H1 (cell line): ENCODE measurements around the gene PGAM4.

Experiments
- ASH2L ChIP-seq: fragments of 200-600, 300-600 bp; sonication (generic); IDR thresholded peaks from one replicate; pipeline ENCODE4 v1.7.1; 2017; ENCODE audit warnings: low read length
- CEBPB ChIP-seq: IDR thresholded peaks from 2 replicates; pipeline ENCODE4 v1.6.1; 2012; ENCODE audit warnings: low read depth, low read length
- HDAC2 ChIP-seq, 2 experiments: fragments of 300-600 bp in 1 of 2; sonication (generic) in 1 of 2; IDR thresholded peaks; 2 replicates each; pipeline ENCODE4 v1.6.1; 2011 to 2012; ENCODE audit warnings: low read depth in 2 of 2, low read length in 2 of 2, mild to moderate bottlenecking in 2 of 2, moderate library complexity in 2 of 2, borderline replicate concordance in 1 of 2, inconsistent platforms in 1 of 2
- JUN ChIP-seq: IDR thresholded peaks from 2 replicates; pipeline ENCODE4 v1.6.1; 2011; ENCODE audit warnings: low read depth, mild to moderate bottlenecking, improper control_type of control experiment, low read length
- POLR2A ChIP-seq, 2 experiments: IDR thresholded peaks; 1 replicate in 1 of 2; 2 replicates in 1 of 2; pipeline ENCODE4 v1.6.1; 2011; ENCODE audit warnings: low read depth in 2 of 2, low read length in 2 of 2, mild to moderate bottlenecking in 2 of 2; ENCODE audit errors: control extremely low read depth in 1 of 2
- TF ChIP-seq, protein P1 (sequence below), 3 experiments: IDR thresholded peaks; 1 replicate in 2 of 3; 2 replicates in 1 of 3; pipeline versions ENCODE4 v1.5.1 to v1.6.1; 2011; ENCODE audit warnings: low read length in 3 of 3, mild to moderate bottlenecking in 3 of 3, inconsistent platforms in 2 of 3, low read depth in 1 of 3, moderate library complexity in 1 of 3; ENCODE audit not compliant: insufficient read depth in 1 of 3; ENCODE audit errors: control extremely low read depth in 1 of 3
- TF ChIP-seq, protein P2 (sequence below): IDR thresholded peaks from 2 replicates; pipeline ENCODE4 v1.6.1; 2011; ENCODE audit warnings: low read length, improper control_type of control experiment

GRCh38 chrX:77935886-77936285 is 33.6 kb downstream of the PGAM4 start:
- TF ChIP-seq, protein P1, sequence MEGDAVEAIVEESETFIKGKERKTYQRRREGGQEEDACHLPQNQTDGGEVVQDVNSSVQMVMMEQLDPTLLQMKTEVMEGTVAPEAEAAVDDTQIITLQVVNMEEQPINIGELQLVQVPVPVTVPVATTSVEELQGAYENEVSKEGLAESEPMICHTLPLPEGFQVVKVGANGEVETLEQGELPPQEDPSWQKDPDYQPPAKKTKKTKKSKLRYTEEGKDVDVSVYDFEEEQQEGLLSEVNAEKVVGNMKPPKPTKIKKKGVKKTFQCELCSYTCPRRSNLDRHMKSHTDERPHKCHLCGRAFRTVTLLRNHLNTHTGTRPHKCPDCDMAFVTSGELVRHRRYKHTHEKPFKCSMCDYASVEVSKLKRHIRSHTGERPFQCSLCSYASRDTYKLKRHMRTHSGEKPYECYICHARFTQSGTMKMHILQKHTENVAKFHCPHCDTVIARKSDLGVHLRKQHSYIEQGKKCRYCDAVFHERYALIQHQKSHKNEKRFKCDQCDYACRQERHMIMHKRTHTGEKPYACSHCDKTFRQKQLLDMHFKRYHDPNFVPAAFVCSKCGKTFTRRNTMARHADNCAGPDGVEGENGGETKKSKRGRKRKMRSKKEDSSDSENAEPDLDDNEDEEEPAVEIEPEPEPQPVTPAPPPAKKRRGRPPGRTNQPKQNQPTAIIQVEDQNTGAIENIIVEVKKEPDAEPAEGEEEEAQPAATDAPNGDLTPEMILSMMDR (IDR thresholded peaks at IDR 0.05; ENCODE audit: control extremely low read depth in 1 of 3, insufficient read depth in 1 of 3, low read depth in 1 of 3, low read length in 3 of 3): no peak
- TF ChIP-seq, protein P2, sequence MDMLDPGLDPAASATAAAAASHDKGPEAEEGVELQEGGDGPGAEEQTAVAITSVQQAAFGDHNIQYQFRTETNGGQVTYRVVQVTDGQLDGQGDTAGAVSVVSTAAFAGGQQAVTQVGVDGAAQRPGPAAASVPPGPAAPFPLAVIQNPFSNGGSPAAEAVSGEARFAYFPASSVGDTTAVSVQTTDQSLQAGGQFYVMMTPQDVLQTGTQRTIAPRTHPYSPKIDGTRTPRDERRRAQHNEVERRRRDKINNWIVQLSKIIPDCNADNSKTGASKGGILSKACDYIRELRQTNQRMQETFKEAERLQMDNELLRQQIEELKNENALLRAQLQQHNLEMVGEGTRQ: no peak
- TF ChIP-seq POLR2A (IDR thresholded peaks at IDR 0.05; ENCODE audit: control extremely low read depth in 1 of 2, low read depth in 2 of 2, low read length in 2 of 2) (no peak), ASH2L (no peak), JUN (no peak), HDAC2 (IDR thresholded peaks at IDR 0.05; ENCODE audit: borderline replicate concordance in 1 of 2, low read depth in 2 of 2, low read length in 2 of 2) (no peak), CEBPB (no peak)
